ENCODE results near the gene KCNK1. TPM values are rescaled to one million over a fixed set of nuclear protein-coding genes. Genes with fewer than 3 reads are reported as not detected.

The KCNK1 gene
- 1 to 10 TPM; 1.1 to 1.4 TPM for total RNA-seq
- polyA plus RNA-seq, result not detected

DNA sequence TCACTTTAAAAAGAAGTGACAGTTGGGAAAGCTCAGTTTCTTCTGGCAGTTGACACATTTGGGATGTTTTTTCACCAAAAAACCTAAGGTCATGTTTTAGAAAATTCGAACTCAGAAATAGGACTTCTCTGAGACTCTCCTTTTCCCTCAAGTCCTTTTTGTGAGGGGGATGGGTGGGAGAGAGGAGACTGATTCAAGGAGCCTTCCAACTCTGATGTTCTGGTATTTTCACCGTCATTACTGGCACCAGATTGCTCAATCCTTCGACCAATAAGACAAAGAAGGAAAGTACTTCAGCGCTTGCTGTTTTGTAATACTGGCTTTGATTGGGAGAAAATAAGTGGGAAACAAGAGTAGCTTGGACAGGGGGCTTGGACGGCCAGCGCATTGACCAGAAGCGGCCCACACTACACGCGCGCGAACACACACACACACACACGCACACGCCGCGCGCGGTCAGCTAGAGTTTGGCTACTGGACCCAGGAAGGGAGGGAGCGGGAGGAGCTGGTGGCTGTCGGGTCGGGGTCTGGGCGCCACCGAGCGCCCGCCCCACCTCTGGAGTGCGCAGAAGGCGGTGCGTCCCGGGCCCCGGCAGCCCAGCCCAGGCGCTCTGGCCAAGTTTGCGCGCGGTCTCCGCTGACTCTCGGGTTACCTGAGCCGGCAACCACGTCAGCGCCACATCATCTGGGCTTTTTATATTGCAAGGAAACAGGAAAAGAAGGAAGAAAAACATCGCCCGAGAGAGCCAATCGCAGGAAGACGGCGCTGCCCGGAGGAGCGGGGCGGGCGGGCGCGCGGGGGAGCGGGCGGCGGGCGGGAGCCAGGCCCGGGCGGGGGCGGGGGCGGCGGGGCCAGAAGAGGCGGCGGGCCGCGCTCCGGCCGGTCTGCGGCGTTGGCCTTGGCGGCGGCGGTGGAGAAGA, at the start of gene KCNK1:
KCNK1 (plus strand) TSS at position 855 of the 921 bp plus-strand sequence; CDS start at position 921, 66 bp downstream.
- Mint-ChIP-seq H3K36me3 (peaks cover 0 to 2% (median 0%) of the 10 kb centered on the region in 3 donors), H3K4me1 (peaks cover 0 to 5% (median 0%) of the 10 kb centered on the region in 3 donors), H3K9me3 (peaks cover 0 to 3% (median 0%) of the 10 kb centered on the region in 5 donors), H3K4me3 (peak within 1 kb of the TSS in 1 of 7 donors; percentile 21), H3K27me3 (peaks cover 40 to 77% of the 10 kb centered on the region in 2 donors), H3K27ac (no peak within 1 kb of the TSS)
- H3K4me1 ChIP-seq (ENCODE audit: insufficient read depth, low read length), result no peaks in the 10 kb centered on the region
- no peaks in the 10 kb centered on the region for H3K27me3 ChIP-seq (ENCODE audit: insufficient read depth, low read length, poor library complexity, severe bottlenecking)
- H3K9me3 ChIP-seq (ENCODE audit: low read length), result no peaks in the 10 kb centered on the region
- ChIA-PET POLR2A (no interaction called here), CTCF (no interaction called here)
- H3K27ac ChIP-seq (ENCODE audit: low read depth, low read length), result peak within 1 kb of the TSS; percentile 43
- H3K4me3 ChIP-seq (ENCODE audit: low read length), result no peak within 1 kb of the TSS
- H3K36me3 ChIP-seq (ENCODE audit: insufficient read depth, low read length), result no peaks in the 10 kb centered on the region
- no peak for DNase-seq

DNA sequence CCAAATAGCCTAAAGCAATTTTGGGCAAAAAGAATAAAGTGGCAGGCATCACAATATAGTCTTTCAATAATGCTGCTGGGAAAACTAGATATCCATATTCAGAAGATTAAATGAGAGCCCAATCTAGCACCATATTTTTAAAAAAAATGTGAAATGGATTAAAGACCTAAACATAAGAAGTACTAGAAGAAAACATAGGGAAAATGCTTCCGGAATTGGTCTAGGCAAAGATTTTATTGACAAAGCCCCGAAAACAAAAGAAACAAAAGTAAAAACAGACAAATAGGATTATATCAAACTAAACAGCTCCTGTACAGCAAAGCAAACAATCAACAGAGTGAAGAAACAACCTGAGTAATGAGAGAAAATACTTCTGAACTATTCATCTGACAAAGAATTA, 48.6 kb upstream of the KCNK1 start:
- POLR2A ChIA-PET, result no interaction called here
- no peak for DNase-seq
- peaks cover 0 to 1% of the 10 kb centered on the region in 2 donors for H3K27me3 Mint-ChIP-seq

DNA sequence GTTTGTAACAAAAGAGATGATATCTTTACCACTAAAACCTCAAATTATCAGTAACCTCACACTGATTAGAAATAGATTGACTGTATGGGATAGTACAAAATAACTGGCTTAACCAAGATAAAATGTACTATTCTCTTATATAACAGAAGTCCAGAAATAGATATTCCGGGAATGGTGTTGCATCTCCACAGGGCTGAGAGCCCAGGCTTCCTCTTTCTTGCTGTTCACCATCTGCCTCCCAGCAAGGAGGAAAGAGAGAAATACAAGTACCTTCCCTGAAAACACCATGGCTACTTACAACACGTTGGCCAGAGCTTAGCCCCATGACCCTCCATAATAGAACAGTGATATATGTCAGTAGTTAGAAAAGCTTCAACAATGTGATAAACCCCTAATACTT, 47.0 kb upstream of the KCNK1 start:
- H3K9me3 ChIP-seq (ENCODE audit: low read length), result no peaks in the 10 kb centered on the region
- Mint-ChIP-seq H3K36me3 (no peaks in the 10 kb centered on the region), H3K4me3 (no peak overlapping the region), H3K27ac (no peak overlapping the region), H3K4me1 (no peaks in the 10 kb centered on the region), H3K27me3 (peaks cover 0 to 1% of the 10 kb centered on the region in 2 donors), H3K9me3 (peaks cover 6 to 20% (median 14%) of the 10 kb centered on the region in 5 donors)
- CTCF ChIA-PET, result no interaction called here
- DNase-seq, result no peak
- no peak overlapping the region for H3K27ac ChIP-seq (ENCODE audit: low read depth, low read length)
- no peaks in the 10 kb centered on the region for H3K4me1 ChIP-seq (ENCODE audit: insufficient read depth, low read length)
- H3K4me3 ChIP-seq (ENCODE audit: low read length), result no peak overlapping the region
- POLR2A ChIA-PET, result no interaction called here
- no peaks in the 10 kb centered on the region for H3K36me3 ChIP-seq (ENCODE audit: insufficient read depth, low read length)
- H3K27me3 ChIP-seq (ENCODE audit: insufficient read depth, low read length, poor library complexity, severe bottlenecking), result no peaks in the 10 kb centered on the region

More for the DNA sequence above, 48.6 kb upstream of the KCNK1 start:
- Histone ChIP-seq H3K4me3 (ENCODE audit: low read length) (no peak overlapping the region), H3K36me3 (ENCODE audit: insufficient read depth, low read length) (no peaks in the 10 kb centered on the region), H3K27ac (ENCODE audit: low read depth, low read length) (no peak overlapping the region), H3K4me1 (ENCODE audit: insufficient read depth, low read length) (no peaks in the 10 kb centered on the region), H3K9me3 (ENCODE audit: low read length) (no peaks in the 10 kb centered on the region), H3K27me3 (ENCODE audit: insufficient read depth, low read length, poor library complexity, severe bottlenecking) (no peaks in the 10 kb centered on the region)
- Mint-ChIP-seq H3K27ac (no peak overlapping the region), H3K4me1 (no peaks in the 10 kb centered on the region), H3K36me3 (no peaks in the 10 kb centered on the region), H3K9me3 (peaks cover 10 to 30% (median 23%) of the 10 kb centered on the region in 5 donors), H3K4me3 (no peak overlapping the region)
- CTCF ChIA-PET, result no interaction called here

DNA sequence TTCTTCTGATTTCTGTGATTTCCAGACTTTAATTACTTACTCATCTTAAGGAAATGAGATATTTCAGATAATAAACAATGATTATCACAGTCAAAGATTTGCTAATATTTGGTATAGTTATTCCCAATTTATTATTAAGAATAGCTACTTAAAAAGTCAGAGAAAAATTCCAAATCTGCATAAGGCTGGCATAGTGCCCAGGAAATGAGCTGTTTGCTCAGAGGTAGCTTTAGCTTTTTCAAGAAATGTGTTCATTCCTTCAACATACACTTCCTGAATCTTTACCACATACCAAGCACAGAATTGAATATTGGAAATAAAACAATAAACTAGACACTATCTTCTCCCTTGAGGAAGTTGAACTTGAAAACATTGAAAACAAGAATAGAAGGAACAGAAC, 44.3 kb upstream of the KCNK1 start:
- H3K27me3 Mint-ChIP-seq, result peaks cover 0 to 11% of the 10 kb centered on the region in 2 donors
- no peak overlapping the region for H3K4me3 Mint-ChIP-seq
- no peak overlapping the region for H3K4me3 ChIP-seq (ENCODE audit: low read length)
- DNase-seq, result no peak
- H3K27me3 ChIP-seq (ENCODE audit: insufficient read depth, low read length, poor library complexity, severe bottlenecking), result no peaks in the 10 kb centered on the region
- no peaks in the 10 kb centered on the region for H3K4me1 ChIP-seq (ENCODE audit: insufficient read depth, low read length)
- H3K36me3 ChIP-seq (ENCODE audit: insufficient read depth, low read length), result no peaks in the 10 kb centered on the region
- ChIA-PET CTCF (no interaction called here), POLR2A (no interaction called here)
- no peak overlapping the region for H3K27ac Mint-ChIP-seq
- H3K9me3 ChIP-seq (ENCODE audit: low read length), result no peaks in the 10 kb centered on the region
- H3K9me3 Mint-ChIP-seq, result peaks cover 0 to 4% (median 4%) of the 10 kb centered on the region in 5 donors
- H3K4me1 Mint-ChIP-seq, result no peaks in the 10 kb centered on the region
- H3K27ac ChIP-seq (ENCODE audit: low read depth, low read length), result no peak overlapping the region
- H3K36me3 Mint-ChIP-seq, result no peaks in the 10 kb centered on the region

DNA sequence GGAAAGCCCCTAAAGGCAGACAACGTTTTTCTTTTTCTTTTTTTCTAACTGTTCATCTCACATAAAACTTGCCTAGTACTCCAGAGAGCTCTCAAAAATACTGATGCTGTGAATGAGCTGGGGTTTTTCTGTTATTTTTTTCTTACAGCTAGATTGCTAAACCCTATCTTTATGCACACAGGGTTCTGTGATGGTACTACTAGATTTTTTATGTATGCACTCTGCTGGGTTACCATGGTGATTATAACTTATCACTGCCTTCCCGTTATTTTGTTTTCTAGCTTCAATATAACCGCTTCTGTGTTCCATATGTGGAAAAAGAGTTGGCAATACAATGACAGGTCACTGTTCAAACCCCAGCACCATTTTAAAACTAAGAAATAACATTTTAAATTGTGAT, 43.7 kb upstream of the KCNK1 start:
- Mint-ChIP-seq H3K4me1 (no peaks in the 10 kb centered on the region), H3K4me3 (no peak overlapping the region), H3K27ac (no peak overlapping the region), H3K9me3 (peaks cover 0 to 4% (median 3%) of the 10 kb centered on the region in 5 donors), H3K36me3 (no peaks in the 10 kb centered on the region), H3K27me3 (peaks cover 0 to 12% of the 10 kb centered on the region in 2 donors)
- H3K27me3 ChIP-seq (ENCODE audit: insufficient read depth, low read length, poor library complexity, severe bottlenecking), result no peaks in the 10 kb centered on the region
- H3K36me3 ChIP-seq (ENCODE audit: insufficient read depth, low read length), result no peaks in the 10 kb centered on the region
- H3K9me3 ChIP-seq (ENCODE audit: low read length), result no peaks in the 10 kb centered on the region
- no peak overlapping the region for H3K4me3 ChIP-seq (ENCODE audit: low read length)
- ChIA-PET CTCF (no interaction called here), POLR2A (no interaction called here)
- H3K4me1 ChIP-seq (ENCODE audit: insufficient read depth, low read length), result no peaks in the 10 kb centered on the region
- H3K27ac ChIP-seq (ENCODE audit: low read depth, low read length), result no peak overlapping the region
- no peak for DNase-seq

DNA sequence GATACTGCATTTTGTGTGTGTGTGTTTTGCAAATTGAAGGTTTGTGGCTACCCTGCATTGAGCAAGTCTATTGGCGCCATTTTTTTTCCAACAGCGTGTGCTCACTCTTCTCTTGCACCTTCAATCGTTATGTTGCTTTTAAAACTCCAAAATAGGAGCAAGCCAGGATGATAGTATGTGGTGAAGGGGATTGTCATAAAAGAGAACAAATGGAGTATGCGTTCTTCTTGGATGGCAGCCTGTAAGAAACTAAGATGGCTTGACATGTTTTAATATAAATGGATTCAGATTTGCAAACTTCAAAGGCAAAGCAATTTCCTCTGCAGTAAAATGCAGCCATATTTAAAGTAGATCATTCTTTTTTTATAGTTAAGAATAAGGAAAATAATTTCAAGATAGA, 43.2 kb upstream of the KCNK1 start:
- ChIA-PET POLR2A (no interaction called here), CTCF (no interaction called here)
- Mint-ChIP-seq H3K27me3 (peaks cover 0 to 17% of the 10 kb centered on the region in 2 donors), H3K4me1 (no peaks in the 10 kb centered on the region), H3K36me3 (no peaks in the 10 kb centered on the region), H3K4me3 (no peak overlapping the region), H3K9me3 (no peaks in the 10 kb centered on the region), H3K27ac (no peak overlapping the region)
- H3K4me3 ChIP-seq (ENCODE audit: low read length), result no peak overlapping the region
- no peak overlapping the region for H3K27ac ChIP-seq (ENCODE audit: low read depth, low read length)
- H3K27me3 ChIP-seq (ENCODE audit: insufficient read depth, low read length, poor library complexity, severe bottlenecking), result no peaks in the 10 kb centered on the region
- H3K36me3 ChIP-seq (ENCODE audit: insufficient read depth, low read length), result no peaks in the 10 kb centered on the region
- no peaks in the 10 kb centered on the region for H3K9me3 ChIP-seq (ENCODE audit: low read length)
- DNase-seq, result no peak
- H3K4me1 ChIP-seq (ENCODE audit: insufficient read depth, low read length), result no peaks in the 10 kb centered on the region

DNA sequence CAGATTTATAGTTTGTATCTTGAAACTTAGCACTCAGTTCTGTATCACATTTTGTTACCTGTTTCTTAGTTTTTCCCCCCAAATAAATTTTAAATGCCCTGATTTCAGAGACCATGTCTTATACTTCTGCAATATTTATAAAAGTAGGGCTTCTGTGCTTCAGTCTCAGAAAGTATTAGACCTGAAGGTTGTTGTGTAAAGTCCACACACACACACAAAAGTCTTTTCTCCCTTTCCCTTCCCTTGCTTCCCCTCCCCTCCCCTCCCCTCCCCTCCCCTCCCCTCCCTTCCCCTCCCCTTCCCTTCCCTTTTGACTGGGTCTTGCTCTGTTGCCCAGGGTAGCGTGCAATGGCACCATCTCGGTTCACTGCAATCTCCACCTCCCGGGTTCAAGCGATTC, 41.0 kb upstream of the KCNK1 start:
- no peak for DNase-seq
- no peaks in the 10 kb centered on the region for H3K27me3 ChIP-seq (ENCODE audit: insufficient read depth, low read length, poor library complexity, severe bottlenecking)
- H3K9me3 ChIP-seq (ENCODE audit: low read length), result no peaks in the 10 kb centered on the region
- H3K36me3 Mint-ChIP-seq, result no peaks in the 10 kb centered on the region
- H3K4me1 Mint-ChIP-seq, result no peaks in the 10 kb centered on the region
- ChIA-PET CTCF (no interaction called here), POLR2A (no interaction called here)
- H3K4me3 ChIP-seq (ENCODE audit: low read length), result no peak overlapping the region
- H3K4me1 ChIP-seq (ENCODE audit: insufficient read depth, low read length), result no peaks in the 10 kb centered on the region
- H3K27ac Mint-ChIP-seq, result no peak overlapping the region
- H3K27ac ChIP-seq (ENCODE audit: low read depth, low read length), result no peak overlapping the region
- no peak overlapping the region for H3K4me3 Mint-ChIP-seq
- no peaks in the 10 kb centered on the region for H3K9me3 Mint-ChIP-seq
- no peaks in the 10 kb centered on the region for H3K36me3 ChIP-seq (ENCODE audit: insufficient read depth, low read length)
- peaks cover 0 to 21% of the 10 kb centered on the region in 2 donors for H3K27me3 Mint-ChIP-seq

DNA sequence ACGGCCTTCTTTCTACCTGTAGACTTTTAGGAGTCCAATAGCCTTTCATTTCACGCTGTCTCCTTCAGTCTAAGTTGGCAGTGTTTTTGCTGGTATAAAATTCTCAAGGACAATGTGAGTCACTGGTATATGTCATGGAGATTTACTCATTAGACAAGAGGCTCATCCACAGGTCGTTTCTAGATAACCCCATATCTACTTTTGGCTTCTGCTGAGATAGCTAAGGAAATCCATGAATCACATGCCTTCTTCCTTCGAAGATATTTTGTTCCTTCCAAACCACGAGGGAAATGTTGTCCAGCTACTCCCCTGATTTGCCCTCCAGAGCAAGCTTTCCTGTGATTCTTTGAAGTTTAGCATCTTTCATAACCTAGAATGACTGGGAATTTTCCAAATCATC, 38.5 kb upstream of the KCNK1 start:
- Histone ChIP-seq H3K27me3 (ENCODE audit: insufficient read depth, low read length, poor library complexity, severe bottlenecking) (no peaks in the 10 kb centered on the region), H3K27ac (ENCODE audit: low read depth, low read length) (no peak overlapping the region), H3K9me3 (ENCODE audit: low read length) (no peaks in the 10 kb centered on the region), H3K4me1 (ENCODE audit: insufficient read depth, low read length) (no peaks in the 10 kb centered on the region), H3K36me3 (ENCODE audit: insufficient read depth, low read length) (no peaks in the 10 kb centered on the region), H3K4me3 (ENCODE audit: low read length) (no peak overlapping the region)
- Mint-ChIP-seq H3K36me3 (no peaks in the 10 kb centered on the region), H3K9me3 (peaks cover 0 to 6% (median 0%) of the 10 kb centered on the region in 5 donors), H3K4me3 (no peak overlapping the region), H3K4me1 (no peaks in the 10 kb centered on the region), H3K27ac (no peak overlapping the region), H3K27me3 (peaks cover 1 to 28% of the 10 kb centered on the region in 2 donors)
- ChIA-PET CTCF (interaction anchor here (1.3 kb wide), 1 partner anchor 18 kb away, joined by 3 read pairs; no protein-coding TSS in a partner anchor), POLR2A (no interaction called here)
- DNase-seq, result no peak
